Ishikawa (cell line): ENCODE data around the gene MYMK.

ENCODE experiments used
- CEBPB ChIP-seq: IDR thresholded peaks from 2 replicates; pipeline ENCODE4 v1.6.1; 2012
- CREB1 ChIP-seq: IDR thresholded peaks from 2 replicates; pipeline ENCODE4 v1.6.1; 2012; ENCODE audit warnings: low read depth
- EP300 ChIP-seq: IDR thresholded peaks from 2 replicates; pipeline ENCODE4 v1.6.1; 2012; ENCODE audit warnings: borderline replicate concordance
- FOXM1 ChIP-seq: IDR thresholded peaks from 2 replicates; pipeline ENCODE4 v1.6.1; 2012; ENCODE audit warnings: low read depth, borderline replicate concordance
- MAX ChIP-seq: IDR thresholded peaks from 2 replicates; pipeline ENCODE4 v1.6.1; 2012
- RAD21 ChIP-seq: IDR thresholded peaks from 2 replicates; pipeline ENCODE4 v1.6.1; 2012; ENCODE audit warnings: low read depth
- REST ChIP-seq: IDR thresholded peaks from 2 replicates; pipeline ENCODE4 v1.6.1; 2012; ENCODE audit warnings: low read depth, mild to moderate bottlenecking
- TAF1 ChIP-seq: IDR thresholded peaks from 2 replicates; pipeline ENCODE4 v1.6.1; 2012; ENCODE audit warnings: low read depth, mild to moderate bottlenecking
- TCF12 ChIP-seq: IDR thresholded peaks from 2 replicates; pipeline ENCODE4 v1.6.1; 2012; ENCODE audit warnings: low read depth
- TEAD4 ChIP-seq: IDR thresholded peaks from 2 replicates; pipeline ENCODE4 v1.6.1; 2012
- USF1 ChIP-seq: IDR thresholded peaks from 2 replicates; pipeline ENCODE4 v1.6.1; 2012
- YY1 ChIP-seq: IDR thresholded peaks from 2 replicates; pipeline ENCODE4 v1.6.1; 2012; ENCODE audit warnings: low read depth

GRCh38 chr9:133560311-133560710 lies 35.6 kb upstream of the MYMK start:
- no peak for TF ChIP-seq MAX
- no peak for TF ChIP-seq FOXM1
- TF ChIP-seq EP300 = no peak
- TF ChIP-seq YY1 = no peak
- no peak for TF ChIP-seq RAD21
- no peak for TF ChIP-seq REST
- no peak for TF ChIP-seq TEAD4
- no peak for TF ChIP-seq USF1
- no peak for TF ChIP-seq CEBPB
- TF ChIP-seq TAF1 = no peak
- TF ChIP-seq CREB1 = no peak
- no peak for TF ChIP-seq TCF12
